HG03045 (cell line): ENCODE measurements around the gene ATF3.

ENCODE experiments used
- ATAC-seq: cut with Tn5 transposase; IDR thresholded peaks from one replicate; pipeline ENCODE4 v1.9.1; 2021; ENCODE audit warnings: mild to moderate bottlenecking, moderate library complexity; ENCODE audit not compliant: unreplicated experiment

Gene ATF3

GRCh38 chr1:212608392-212608958, at the start of gene ATF3:
Gene ATF3, plus strand, starts transcription at chr1:212608761. Its CDS starts 6,261 bp downstream, at chr1:212615022.
- ATAC-seq, result peak; percentile 73

GRCh38 chr1:212559929-212560328, 48.6 kb upstream of the ATF3 start:
- no peak for ATAC-seq

- no peak for ATAC-seq
These were observed 47.6 kb upstream of the ATF3 start for GRCh38 chr1:212560933-212561460.

GRCh38 chr1:212561501-212561931, 47.0 kb upstream of the ATF3 start:
- no peak for ATAC-seq

- ATAC-seq, result no peak
These were observed 45.8 kb upstream of the ATF3 start for GRCh38 chr1:212562771-212563170.

GRCh38 chr1:212565079-212565478, 43.5 kb upstream of the ATF3 start:
- ATAC-seq, result no peak

- no peak for ATAC-seq
These were observed 42.8 kb upstream of the ATF3 start for GRCh38 chr1:212565571-212566305.

GRCh38 chr1:212566522-212567479, 41.8 kb upstream of the ATF3 start:
- peak; percentile 98 for ATAC-seq

- no peak for ATAC-seq
These were observed 40.9 kb upstream of the ATF3 start for GRCh38 chr1:212567638-212568037.

GRCh38 chr1:212568978-212569537, 39.5 kb upstream of the ATF3 start:
- ATAC-seq, result no peak

- ATAC-seq, result no peak
These were observed 33.8 kb upstream of the ATF3 start for GRCh38 chr1:212574732-212575131.

GRCh38 chr1:212575333-212575732, 33.2 kb upstream of the ATF3 start:
- no peak for ATAC-seq

GRCh38 chr1:212578041-212578440, 30.5 kb upstream of the ATF3 start:
- ATAC-seq, result no peak

GRCh38 chr1:212581034-212581433, 27.5 kb upstream of the ATF3 start:
- ATAC-seq, result no peak

GRCh38 chr1:212582291-212582690, 26.3 kb upstream of the ATF3 start:
- no peak for ATAC-seq

GRCh38 chr1:212582808-212583615, 25.5 kb upstream of the ATF3 start:
- no peak for ATAC-seq

- no peak for ATAC-seq
These were observed 24.9 kb upstream of the ATF3 start for GRCh38 chr1:212583643-212584042.

GRCh38 chr1:212584092-212584886, 24.3 kb upstream of the ATF3 start:
- ATAC-seq, result no peak

- no peak for ATAC-seq
These were observed 23.4 kb upstream of the ATF3 start for GRCh38 chr1:212585210-212585609.
